RPMI7951 (cell line): ENCODE results near the gene EFR3B. TPM values are rescaled to one million over a fixed set of nuclear protein-coding genes. Genes with fewer than 3 reads are reported as not detected.
A peak's percentile ranks its signal among the peaks of the same experiment; 100 is the strongest.

ENCODE experiments used
- DNase-seq: peaks from one replicate; pipeline ENCODE4 v3.0.0-alpha.2; 2012; ENCODE audit warnings: low read depth
- total RNA-seq: library from RNA; depleted of rRNA; stranded (reverse); fragments of >200 nt; shearing (Covaris generic); gene quantifications from 2 replicates; pipeline ENCODE4 v1.2.3, GENCODE V29; 2014; rRNA removed

EFR3B gene
- total RNA-seq, 1 experiment from 2014 or later, result 0.60 TPM

DNA sequence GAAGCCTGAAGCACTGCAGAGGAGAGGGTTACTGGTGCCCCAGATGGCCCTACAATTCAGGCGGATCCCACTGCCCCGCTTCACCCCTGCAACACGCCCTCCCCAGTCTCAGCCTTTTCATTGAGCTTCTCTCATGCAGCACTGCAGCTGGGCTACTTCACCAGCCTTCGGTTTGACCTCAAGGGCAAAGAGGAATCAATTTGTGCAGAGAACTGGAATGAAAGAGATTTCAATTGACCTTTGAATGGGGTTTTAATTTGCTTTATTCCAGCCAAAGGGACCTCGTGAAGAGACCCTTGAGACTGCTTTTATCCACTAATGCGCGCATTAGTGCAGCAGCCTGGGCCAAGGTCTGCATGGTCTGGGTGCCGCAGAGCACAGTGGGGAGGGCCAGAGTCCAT is 135.3 kb downstream of the EFR3B start:
- no peak for DNase-seq

DNA sequence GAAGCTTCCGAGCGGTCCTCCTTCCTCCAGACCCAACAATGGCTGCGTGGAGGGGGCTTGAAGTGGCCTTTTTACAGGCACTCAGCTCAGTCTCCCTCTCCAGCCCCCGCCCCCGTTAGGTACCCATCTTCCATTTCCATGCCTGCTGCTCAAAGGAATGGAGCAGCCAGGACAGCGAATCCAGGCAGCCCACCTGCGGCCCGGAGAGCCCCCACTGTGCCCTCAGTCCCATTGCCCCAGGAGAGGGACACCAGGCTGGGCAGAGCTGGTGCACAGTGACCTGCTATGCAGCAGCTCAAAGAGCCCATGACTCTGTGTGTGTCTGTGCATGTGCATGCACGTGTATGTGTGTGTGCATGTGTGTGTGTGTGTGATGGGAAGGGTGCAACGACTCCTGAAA is 137.1 kb downstream of the EFR3B start:
- no peak for DNase-seq

DNA sequence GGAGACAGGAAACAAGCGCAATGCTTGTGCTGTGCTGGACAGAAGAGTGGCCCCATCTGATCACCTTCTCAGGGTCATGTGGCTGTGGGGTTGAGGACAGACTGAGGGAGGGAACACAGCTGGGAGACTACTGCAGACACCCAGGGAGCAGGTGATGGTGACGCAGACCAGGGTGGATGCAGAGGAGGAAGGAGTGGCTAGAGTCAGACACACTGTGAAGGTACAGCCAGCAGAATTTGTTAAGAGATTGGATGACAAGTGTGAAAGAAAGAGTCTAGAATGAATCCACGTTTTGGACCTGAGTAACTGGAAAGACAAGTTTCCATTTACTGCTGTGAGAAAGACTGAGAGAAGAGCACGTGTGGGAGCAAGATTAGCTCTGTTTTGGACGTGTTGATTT is 142.4 kb downstream of the EFR3B start:
- no peak for DNase-seq

DNA sequence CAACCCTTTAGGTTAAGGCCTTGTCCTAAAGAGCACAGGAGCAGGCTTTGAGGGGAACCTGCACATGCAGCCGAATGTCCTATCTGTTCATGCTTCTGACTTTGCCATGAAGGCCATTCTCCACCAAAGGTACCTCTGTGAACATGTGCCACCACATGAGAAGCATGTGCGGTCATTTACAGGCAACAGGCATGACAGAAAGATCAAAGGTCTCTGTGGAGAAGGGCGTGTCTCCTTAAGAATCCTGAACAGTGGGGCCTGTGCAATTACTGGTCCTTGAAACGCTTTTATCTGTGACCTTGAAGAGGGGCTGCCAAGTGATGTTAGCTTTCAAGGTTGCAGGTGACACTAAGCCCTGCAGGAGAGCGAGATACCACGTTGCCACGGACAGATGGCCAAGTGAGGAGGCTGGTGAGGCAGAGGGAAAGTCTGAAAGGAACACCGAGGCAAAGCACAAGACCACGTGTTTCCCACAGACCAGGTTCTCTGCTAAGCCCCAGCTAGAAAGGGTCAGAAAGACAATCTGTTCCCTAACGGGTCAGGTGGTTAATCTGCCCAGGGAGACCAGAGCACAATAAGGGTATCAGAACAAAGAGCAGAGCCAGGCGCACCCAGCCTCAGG is 146.0 kb downstream of the EFR3B start:
- no peak for DNase-seq

DNA sequence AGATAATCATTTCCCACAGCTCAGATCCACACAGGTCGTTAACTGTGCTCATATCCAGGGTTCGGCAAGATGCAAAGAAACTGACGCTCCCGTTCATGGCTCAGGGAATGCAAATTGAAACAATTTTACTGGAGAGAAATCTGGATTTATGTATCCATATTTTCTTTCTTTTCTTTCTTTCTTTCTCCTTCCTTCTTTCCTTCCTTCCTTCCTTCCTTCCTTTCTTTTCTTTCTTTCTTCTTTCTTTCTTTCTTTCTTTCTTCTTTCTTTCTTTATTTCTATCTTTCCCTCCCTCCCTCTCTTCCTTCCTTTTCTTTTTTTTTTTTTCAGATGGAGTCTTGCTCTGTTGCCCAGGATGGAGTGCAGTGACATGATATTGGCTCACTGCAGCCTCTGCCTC is 146.5 kb downstream of the EFR3B start:
- no peak for DNase-seq

DNA sequence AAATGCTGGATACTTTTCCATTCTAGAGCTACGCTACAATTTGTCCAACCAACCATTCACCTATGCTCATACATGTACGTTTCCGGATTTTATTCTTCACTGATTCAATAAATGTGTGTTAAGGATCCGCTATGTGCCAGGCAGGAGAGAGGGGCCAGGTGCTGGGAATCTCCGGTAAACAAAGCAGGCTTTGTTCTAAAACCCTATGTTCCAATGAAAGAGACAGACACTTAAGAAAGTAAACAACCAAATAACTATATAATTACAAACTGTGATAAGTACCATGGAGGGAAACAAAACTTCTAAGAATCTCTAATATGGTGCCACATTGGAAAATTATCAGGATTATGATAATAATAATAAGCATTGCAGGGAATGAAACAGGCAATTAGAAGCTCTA is 148.7 kb downstream of the EFR3B start:
- no peak for DNase-seq

DNA sequence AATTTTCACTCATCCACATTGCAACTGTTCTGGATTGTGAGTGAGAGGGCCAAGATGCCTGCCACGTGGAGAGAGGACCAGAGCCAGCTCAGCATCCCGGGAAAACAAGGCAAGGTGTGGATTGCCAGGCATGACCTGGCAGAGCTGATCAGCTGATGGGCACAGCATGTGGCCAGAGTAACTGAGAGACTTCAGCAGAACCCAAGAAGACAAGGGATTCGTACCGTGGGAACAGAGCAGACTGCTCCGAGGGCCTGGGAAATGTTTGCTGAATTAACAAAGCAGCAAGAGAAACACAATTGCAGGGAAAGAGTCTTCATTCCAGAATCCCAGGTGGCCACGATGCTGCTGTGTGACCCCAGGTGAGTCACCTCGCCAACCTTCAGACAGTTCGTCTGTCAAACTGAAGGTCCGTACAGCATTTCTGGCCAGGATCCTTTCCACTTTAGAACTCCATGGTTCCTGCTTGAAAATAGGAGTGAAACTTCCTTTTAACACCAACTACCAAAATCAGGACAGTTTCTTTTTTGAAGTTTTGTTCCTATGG is 152.8 kb downstream of the EFR3B start:
- no peak for DNase-seq

DNA sequence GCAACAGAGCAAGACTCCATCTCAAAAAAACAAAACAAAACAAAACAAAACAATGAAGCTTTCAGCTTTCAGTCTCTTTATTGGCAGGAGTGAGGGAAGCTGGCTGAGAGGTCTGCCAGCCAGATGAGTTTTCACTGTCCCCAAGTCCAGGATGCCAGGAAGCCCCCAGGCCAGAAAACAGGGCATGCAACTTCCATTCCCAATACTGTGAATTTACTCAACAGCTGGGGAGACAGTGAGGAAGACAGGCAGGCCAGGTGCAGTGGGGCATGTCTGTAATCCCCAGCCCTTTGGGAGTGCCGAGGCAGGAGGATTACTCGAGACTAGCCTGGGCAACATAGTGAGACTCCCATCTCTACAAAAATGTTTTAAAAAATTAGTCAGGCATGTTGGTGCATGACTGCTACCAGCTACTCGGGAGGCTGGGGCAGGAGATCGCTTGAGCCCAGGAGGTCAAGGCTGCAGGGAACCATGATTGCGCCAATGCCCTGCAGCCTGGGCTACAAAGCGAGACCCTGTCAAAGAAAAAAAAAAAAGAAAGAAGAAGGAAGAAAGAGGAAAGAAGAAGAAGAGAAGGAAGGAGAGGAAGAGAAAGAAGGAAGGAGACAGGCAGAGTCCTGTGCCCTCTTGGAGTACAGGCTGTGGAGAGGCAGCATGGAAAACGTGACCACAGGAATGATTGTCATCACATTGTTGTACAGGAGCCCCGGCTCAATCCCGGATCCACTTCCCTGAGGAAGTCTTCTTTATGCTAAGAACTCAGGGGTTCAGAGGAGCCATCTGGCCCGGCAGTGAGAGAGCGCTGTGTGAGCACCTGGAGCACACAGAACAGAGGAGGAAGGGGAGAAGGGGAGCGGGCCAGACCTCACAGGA is 155.7 kb downstream of the EFR3B start:
- peak; percentile 49 for DNase-seq

DNA sequence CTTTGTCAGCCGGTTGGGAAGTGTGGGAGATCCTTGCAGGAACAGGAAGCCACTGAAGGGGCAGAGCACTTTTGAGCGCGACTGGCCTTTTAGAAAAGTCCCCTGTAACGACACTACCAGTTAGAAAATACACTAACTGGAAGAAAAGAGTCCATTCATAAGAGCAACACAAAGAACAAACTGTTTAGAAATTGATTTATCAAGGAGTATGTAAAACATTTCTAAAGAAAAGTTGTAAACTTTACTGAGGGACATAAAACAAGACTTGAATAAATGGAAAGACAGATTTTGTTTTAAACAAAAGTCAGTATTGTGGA is 156.3 kb downstream of the EFR3B start:
- peak; percentile 14 for DNase-seq

DNA sequence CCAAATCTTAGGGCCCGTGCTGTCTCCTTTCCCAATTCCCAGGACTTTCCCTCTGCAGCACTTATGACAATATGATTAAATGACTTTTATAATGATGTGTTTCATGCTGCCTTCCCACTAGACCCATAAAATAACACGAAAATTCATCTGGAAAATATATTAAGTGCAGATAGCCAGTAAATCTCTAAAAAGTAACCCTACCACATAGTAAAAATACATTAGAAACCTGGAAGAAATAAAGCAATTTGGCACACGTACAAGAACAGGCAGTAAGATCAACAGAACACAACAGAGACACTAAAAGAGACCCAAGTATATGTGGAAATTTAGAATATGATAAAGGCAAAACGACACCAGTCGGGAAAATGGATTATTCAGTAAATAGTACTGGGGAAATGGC is 156.7 kb downstream of the EFR3B start:
- DNase-seq, result no peak

DNA sequence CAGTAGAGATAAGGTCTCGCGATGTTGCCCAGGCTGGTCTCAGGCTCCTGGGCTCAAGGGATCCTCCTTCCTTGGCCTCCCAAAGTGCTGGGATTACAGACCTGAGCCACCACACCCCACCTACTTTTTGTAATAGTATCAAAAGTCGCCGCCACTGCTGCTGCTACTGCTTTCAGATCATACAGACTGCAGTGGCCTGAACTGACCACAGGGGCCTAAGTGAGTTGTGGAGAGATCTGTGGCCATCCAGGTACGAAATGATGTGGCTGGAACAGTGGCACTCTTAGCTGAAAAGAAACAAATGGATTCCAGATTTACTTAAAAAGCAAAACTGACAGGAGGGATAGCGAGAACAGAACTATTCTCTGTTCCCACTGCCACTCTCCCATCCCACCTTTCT is 159.4 kb downstream of the EFR3B start:
- no peak for DNase-seq

DNA sequence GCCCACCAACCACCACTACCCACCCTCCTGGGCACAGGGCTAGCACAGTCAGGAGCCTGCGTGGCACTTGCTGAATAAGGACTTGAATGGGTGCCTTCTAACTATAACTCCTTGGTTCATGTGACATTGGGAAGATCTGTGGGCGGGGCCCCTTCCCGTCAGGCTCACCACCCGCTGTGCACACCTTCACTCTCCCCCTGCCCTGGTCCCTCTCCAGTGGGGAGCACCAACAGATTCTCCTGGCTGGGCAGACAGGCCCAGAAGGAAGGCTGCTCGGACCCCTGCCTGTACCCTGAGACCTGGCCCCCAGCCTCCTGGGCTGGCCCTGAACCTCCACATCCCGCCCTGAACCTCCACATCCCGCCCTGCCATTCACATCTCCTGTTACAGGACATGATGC is 159.9 kb downstream of the EFR3B start:
- no peak for DNase-seq

DNA sequence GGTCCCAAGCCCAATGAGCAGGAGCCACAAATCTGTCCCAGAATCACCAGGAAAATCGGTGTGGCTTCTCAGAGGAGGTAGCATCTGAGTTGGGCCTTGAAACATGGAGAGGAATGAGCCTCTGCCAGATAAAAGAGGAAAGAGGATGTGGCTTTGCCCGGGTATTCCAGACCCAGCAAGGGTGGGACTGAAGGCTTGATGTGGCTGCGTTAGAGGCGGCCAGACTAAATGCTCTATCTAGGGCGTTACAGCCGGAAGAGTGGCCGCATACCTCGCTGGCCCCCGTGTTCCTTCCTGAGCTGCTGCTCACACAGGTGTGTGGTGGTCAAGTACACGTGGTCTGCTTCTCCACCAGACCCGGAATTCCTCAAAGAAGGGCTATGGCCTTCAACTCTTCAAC is 160.4 kb downstream of the EFR3B start:
- DNase-seq, result no peak

DNA sequence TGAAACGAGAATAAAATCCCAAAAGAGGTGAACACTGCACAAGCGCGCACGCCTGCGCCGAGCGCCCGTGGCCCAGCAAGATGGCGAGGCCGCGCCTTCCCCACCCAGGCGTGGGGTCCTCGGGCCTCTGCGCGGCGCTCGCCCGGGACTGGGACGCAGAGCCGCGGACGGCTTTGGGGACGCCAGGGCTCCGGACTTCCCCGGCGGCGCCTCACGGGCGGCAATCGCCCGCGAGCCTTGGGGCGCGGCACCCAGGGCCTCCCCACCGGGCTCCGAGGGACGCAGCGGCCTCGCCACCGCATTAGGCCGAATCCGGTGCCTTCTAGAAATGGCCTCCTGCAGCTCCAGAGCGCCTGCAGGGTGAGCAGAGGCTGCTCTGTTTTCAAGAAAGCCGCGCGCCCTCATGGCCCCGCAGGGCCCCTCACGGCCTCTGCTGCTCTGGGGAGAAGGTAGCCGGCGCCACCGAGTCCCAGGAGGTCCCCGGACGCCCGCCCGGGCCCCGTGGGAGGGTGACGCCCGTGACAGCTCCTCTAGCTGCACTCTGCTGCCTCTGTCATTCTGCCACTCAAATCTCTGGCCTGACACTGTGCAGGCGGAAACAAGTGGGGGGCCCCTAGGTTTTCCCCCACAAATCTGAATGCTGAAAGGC is 162.4 kb downstream of the EFR3B start:
- DNase-seq, result no peak

DNA sequence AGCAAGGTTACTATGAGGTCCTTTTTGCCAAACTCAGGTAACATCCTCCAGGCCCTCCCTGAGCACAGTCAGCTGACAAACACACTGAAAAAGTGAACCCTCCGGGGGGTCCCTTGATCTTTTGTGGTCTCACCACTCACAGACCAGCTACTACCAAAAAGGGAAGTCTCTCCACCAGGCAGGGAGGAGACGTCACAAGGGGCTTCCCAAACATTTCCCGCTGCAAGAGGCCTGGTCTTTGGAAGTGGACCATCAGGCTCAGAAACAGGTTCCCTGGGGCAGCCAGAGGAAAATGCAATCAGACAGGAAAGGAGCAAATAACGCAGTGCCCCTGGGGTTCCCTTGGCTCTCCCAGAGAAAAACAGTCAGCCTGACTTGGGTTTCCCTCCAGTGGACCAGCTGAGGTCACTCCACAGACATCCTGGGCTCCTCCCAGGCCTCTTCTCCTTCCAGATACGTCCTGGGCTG is 165.2 kb downstream of the EFR3B start:
- no peak for DNase-seq

Other genes with a start within 250 kb of the EFR3B start
- 56.4 and 72.4 TPM in 2 replicates for gene PTRHD1, start 248.7 kb upstream of the EFR3B start, total RNA-seq
- gene CENPO, start 248.7 kb upstream of the EFR3B start, total RNA-seq, result 40.9 and 44.9 TPM in 2 replicates
- gene ADCY3, start 121.8 kb upstream of the EFR3B start, total RNA-seq, result 16.4 and 21.3 TPM in 2 replicates
- 4.2 and 5.6 TPM in 2 replicates for gene DNAJC27, start 70.1 kb upstream of the EFR3B start, total RNA-seq
- 5.8 and 9.0 TPM in 2 replicates for gene POMC, start 126.5 kb downstream of the EFR3B start, total RNA-seq